Stimulated activated effector memory CD8-positive, alpha-beta T cell treated with anti-CD3 and anti-CD28 coated beads, Interleukin-12 subunit alpha, Interleukin-12 subunit beta, amount 100 ng/mL, for 72 hours (primary cell): ENCODE results near the gene TNFSF13.

Experiments
- ATAC-seq: fragments of 150-1000 bp; cut with Tn5 transposase; 2 replicates; pipeline ENCODE4 v1.10.0; 2021
- DNase-seq, 2 donors: peaks; one replicate each; pipeline ENCODE4 v3.0.0; 2021 to 2022; ENCODE audit warnings: low spot score in 2 of 2
- H3K27ac Mint-ChIP-seq: one replicate; pipeline ENCODE4 v1.8.0; 2022; ENCODE audit warnings: mild to moderate bottlenecking, mixed read lengths
- H3K36me3 Mint-ChIP-seq: one replicate; pipeline ENCODE4 v1.8.0; 2022; ENCODE audit warnings: mild to moderate bottlenecking, mixed read lengths
- H3K4me1 Mint-ChIP-seq: one replicate; pipeline ENCODE4 v1.8.0; 2022; ENCODE audit warnings: mixed read lengths
- H3K4me3 Mint-ChIP-seq: one replicate; pipeline ENCODE4 v1.8.0; 2022; ENCODE audit warnings: mild to moderate bottlenecking, mixed read lengths
- H3K9me3 Mint-ChIP-seq: one replicate; pipeline ENCODE4 v1.8.0; 2022; ENCODE audit warnings: mixed read lengths

TNFSF13 gene

GRCh38 chr17:7544911-7545310, 13.6 kb upstream of the TNFSF13 start:
- Mint-ChIP-seq H3K4me1 (peaks cover 21% of the 10 kb centered on the region), H3K36me3 (no peaks in the 10 kb centered on the region), H3K27ac (no peak overlapping the region), H3K9me3 (no peaks in the 10 kb centered on the region), H3K4me3 (no peak overlapping the region)
- ATAC-seq (no peak), DNase-seq (no peak)

- H3K9me3 Mint-ChIP-seq: no peaks in the 10 kb centered on the region
- peak; percentile 45 to 80 for DNase-seq
Observed at GRCh38 chr17:7548585-7549400, 9.8 kb upstream of the TNFSF13 start, which contains the start of gene TNFSF12. TNFSF12 (plus strand) TSS chr17:7549058; CDS start chr17:7549154, 96 bp downstream.

GRCh38 chr17:7549401-7550055, 9.0 kb upstream of the TNFSF13 start:
- ATAC-seq: peak; percentile 66
- peak overlapping the region; percentile 79 for H3K4me3 Mint-ChIP-seq
- H3K4me1 Mint-ChIP-seq: peaks cover 64% of the 10 kb centered on the region
- H3K27ac Mint-ChIP-seq: peak overlapping the region; percentile 93
- peak in 1 of 2 donors; percentile 70 for DNase-seq
- no peaks in the 10 kb centered on the region for H3K9me3 Mint-ChIP-seq
- H3K36me3 Mint-ChIP-seq: peaks cover 15% of the 10 kb centered on the region

More at GRCh38 chr17:7548585-7549400, 9.8 kb upstream of the TNFSF13 start, which contains the start of gene TNFSF12:
- Mint-ChIP-seq H3K4me1 (peaks cover 59% of the 10 kb centered on the region), H3K36me3 (peaks cover 15% of the 10 kb centered on the region), H3K27ac (peak within 1 kb of the TSS; percentile 93), H3K4me3 (peak within 1 kb of the TSS; percentile 79)
- peak; percentile 80 for ATAC-seq

- peaks cover 16% of the 10 kb centered on the region for H3K36me3 Mint-ChIP-seq
- DNase-seq (no peak), ATAC-seq (no peak)
- peaks cover 70% of the 10 kb centered on the region for H3K4me1 Mint-ChIP-seq
- H3K4me3 Mint-ChIP-seq: peak overlapping the region; percentile 79
- no peaks in the 10 kb centered on the region for H3K9me3 Mint-ChIP-seq
- peak overlapping the region; percentile 93 for H3K27ac Mint-ChIP-seq
Observed at GRCh38 chr17:7550344-7550743, 8.2 kb upstream of the TNFSF13 start.

- Mint-ChIP-seq H3K36me3 (peaks cover 23% of the 10 kb centered on the region), H3K27ac (peak overlapping the region; percentile 70), H3K4me3 (peak overlapping the region; percentile 46), H3K9me3 (no peaks in the 10 kb centered on the region), H3K4me1 (peaks cover 75% of the 10 kb centered on the region)
- ATAC-seq (no peak), DNase-seq (no peak)
Observed at GRCh38 chr17:7551396-7551795, 7.2 kb upstream of the TNFSF13 start.

GRCh38 chr17:7552621-7553051, 5.9 kb upstream of the TNFSF13 start:
- H3K36me3 Mint-ChIP-seq: peaks cover 23% of the 10 kb centered on the region
- H3K4me3 Mint-ChIP-seq: peak overlapping the region; percentile 46
- no peaks in the 10 kb centered on the region for H3K9me3 Mint-ChIP-seq
- ATAC-seq (peak; percentile 75), DNase-seq (peak in 1 of 2 donors; percentile 66)
- H3K4me1 Mint-ChIP-seq: peaks cover 70% of the 10 kb centered on the region
- H3K27ac Mint-ChIP-seq: peak overlapping the region; percentile 70

- peaks cover 64% of the 10 kb centered on the region for H3K4me1 Mint-ChIP-seq
- DNase-seq: no peak
- ATAC-seq: no peak
- H3K36me3 Mint-ChIP-seq: peaks cover 25% of the 10 kb centered on the region
- H3K27ac Mint-ChIP-seq: peak overlapping the region; percentile 70
- peak overlapping the region; percentile 46 for H3K4me3 Mint-ChIP-seq
- no peaks in the 10 kb centered on the region for H3K9me3 Mint-ChIP-seq
Observed at GRCh38 chr17:7553356-7553755, 5.2 kb upstream of the TNFSF13 start.

GRCh38 chr17:7555320-7555948, 3.1 kb upstream of the TNFSF13 start:
- no peak for ATAC-seq
- peaks cover 40% of the 10 kb centered on the region for H3K36me3 Mint-ChIP-seq
- H3K27ac Mint-ChIP-seq: peak overlapping the region; percentile 7
- no peak overlapping the region for H3K4me3 Mint-ChIP-seq
- H3K4me1 Mint-ChIP-seq: peaks cover 66% of the 10 kb centered on the region
- H3K9me3 Mint-ChIP-seq: no peaks in the 10 kb centered on the region
- DNase-seq: no peak

- Mint-ChIP-seq H3K27ac (peak overlapping the region; percentile 76), H3K36me3 (peaks cover 45% of the 10 kb centered on the region), H3K4me3 (no peak overlapping the region), H3K4me1 (peaks cover 61% of the 10 kb centered on the region), H3K9me3 (no peaks in the 10 kb centered on the region)
- DNase-seq (no peak), ATAC-seq (no peak)
Observed at GRCh38 chr17:7556627-7557026, 1.9 kb upstream of the TNFSF13 start.

- Mint-ChIP-seq H3K4me1 (peaks cover 56% of the 10 kb centered on the region), H3K4me3 (no peak overlapping the region), H3K9me3 (no peaks in the 10 kb centered on the region), H3K27ac (no peak overlapping the region), H3K36me3 (peaks cover 51% of the 10 kb centered on the region)
- DNase-seq (no peak), ATAC-seq (no peak)
Observed at GRCh38 chr17:7557147-7557764, 1.3 kb upstream of the TNFSF13 start.

GRCh38 chr17:7557775-7558543, 591 bp upstream of the TNFSF13 start:
- no peaks in the 10 kb centered on the region for H3K9me3 Mint-ChIP-seq

GRCh38 chr17:7559320-7560171, 996 bp downstream of the TNFSF13 start:
- H3K4me1 Mint-ChIP-seq: peaks cover 56% of the 10 kb centered on the region
- peaks cover 59% of the 10 kb centered on the region for H3K36me3 Mint-ChIP-seq
- DNase-seq: no peak
- no peaks in the 10 kb centered on the region for H3K9me3 Mint-ChIP-seq
- no peak for ATAC-seq
- H3K4me3 Mint-ChIP-seq: peak overlapping the region; percentile 90
- H3K27ac Mint-ChIP-seq: peak overlapping the region; percentile 94

More at GRCh38 chr17:7557775-7558543, 591 bp upstream of the TNFSF13 start:
- DNase-seq (no peak), ATAC-seq (no peak)
- Mint-ChIP-seq H3K36me3 (peaks cover 51% of the 10 kb centered on the region), H3K27ac (peak overlapping the region; percentile 58), H3K4me1 (peaks cover 56% of the 10 kb centered on the region), H3K4me3 (peak overlapping the region; percentile 21)

GRCh38 chr17:7560172-7561027, 1.9 kb downstream of the TNFSF13 start:
- Mint-ChIP-seq H3K4me1 (peaks cover 50% of the 10 kb centered on the region), H3K27ac (peak overlapping the region; percentile 94)
- ATAC-seq: peak; percentile 35

More at GRCh38 chr17:7560172-7561027, 1.9 kb downstream of the TNFSF13 start:
- peaks cover 66% of the 10 kb centered on the region for H3K36me3 Mint-ChIP-seq
- peak in 1 of 2 donors; percentile 75 for DNase-seq
- H3K9me3 Mint-ChIP-seq: no peaks in the 10 kb centered on the region
- peak overlapping the region; percentile 90 for H3K4me3 Mint-ChIP-seq
